ENCODE data around the gene SPIB. TPM values are rescaled to one million over a fixed set of nuclear protein-coding genes. Genes with fewer than 3 reads are reported as not detected.
"Not testable (repeated sequence)": the region's sequence is repeated elsewhere in the genome, so short reads cannot be mapped to it uniquely, and the experiment has no call there.

Gene SPIB
- total RNA-seq, 1 donor from 2014 or later = not detected

DNA sequence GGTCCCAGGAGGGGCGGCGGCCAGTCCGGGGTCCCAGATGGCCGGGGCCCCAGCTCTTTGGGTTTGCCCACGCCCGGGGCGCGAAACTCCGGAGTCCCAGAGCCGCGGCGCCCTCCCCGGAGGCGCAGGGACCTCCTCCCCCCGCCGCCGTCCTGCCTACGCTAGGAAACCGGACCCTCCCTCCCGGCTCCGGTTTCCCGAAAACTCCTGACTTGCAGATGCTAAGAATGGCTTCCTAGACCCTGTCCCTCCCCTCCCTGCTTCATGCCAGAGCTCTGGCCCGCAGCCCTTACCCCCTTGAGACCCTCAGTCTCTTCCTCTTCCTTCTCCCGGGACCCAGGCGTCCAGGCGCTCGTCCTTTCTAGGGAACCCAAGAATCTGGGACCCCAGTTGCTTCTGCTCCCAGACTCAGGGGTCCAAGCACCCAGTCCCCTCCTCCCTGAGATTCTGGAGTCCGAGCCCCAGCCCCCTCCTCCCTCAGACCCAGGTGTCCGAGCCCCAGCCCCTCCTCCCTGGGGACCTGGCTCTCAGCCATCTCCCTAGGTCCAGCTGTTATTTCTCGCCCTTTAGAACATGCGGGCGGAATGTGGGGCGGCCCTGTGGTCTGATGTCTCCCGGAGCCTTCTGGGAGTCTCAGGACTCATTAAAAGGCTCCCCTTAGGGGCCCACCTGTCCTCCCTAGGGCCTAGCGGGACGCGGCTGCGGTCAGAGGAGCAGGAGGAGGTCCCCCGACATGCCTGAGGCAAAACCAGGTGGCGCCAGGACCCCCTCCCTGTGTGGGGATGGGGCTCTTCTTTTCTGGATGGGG lies 13.7 kb downstream of the SPIB start, which contains the start of gene MYBPC2:
Gene MYBPC2 (plus strand): TSS at position 672 of the 808 bp plus-strand sequence. CDS start 62 bp downstream, at position 734.
- intact Hi-C loops (cut with DNase I) = no loop called here
- DNase-seq = no peak
- ATAC-seq (ENCODE audit: poor library complexity) = no peak

DNA sequence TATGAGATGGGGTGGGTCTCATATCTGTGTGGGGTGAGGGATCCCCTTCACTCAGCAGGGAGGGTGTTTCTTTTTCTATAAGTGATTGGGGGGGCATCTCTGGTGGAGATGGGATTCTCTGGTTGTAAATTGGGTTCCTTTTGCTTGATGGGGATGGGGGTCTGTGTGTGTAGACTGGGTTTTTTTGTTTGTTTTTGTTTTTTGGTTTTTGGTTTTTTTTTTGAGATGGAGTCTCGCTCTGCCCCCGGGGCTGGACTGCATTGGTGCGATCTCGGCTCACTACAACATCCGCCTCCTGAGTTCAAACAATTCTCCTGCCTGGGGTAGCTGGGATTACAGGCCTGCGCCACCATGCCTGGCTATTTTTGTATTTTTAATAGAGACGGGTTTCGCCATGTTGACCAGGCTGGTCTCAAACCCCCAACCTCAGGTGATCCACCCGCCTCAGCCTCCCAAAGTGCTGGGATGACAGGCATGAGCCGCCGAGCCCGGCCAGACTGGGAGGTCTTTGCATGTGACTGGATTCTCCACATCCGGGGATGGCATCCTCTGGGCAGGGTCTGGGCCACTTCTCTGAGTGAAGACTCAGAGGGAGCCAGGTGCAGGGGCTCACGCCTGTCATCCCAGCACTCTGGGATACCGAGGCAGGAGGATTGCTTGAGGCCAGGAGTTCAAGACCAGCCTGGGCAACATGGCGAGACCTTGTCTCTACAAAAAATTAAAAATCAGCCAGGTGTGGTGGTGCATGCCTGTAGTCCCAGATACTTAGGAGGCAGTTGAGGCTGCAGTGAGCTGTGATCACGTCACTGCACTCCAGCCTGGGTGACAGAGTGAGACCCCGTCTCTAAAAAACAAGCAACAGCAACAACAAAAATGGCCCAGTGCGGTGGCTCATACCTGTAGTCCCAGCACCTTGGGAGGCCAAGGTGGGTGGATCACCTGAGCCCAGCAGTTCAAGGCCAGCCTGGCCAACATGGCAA lies 14.8 kb downstream of the SPIB start:
- intact Hi-C loops (cut with DNase I) = no loop called here

DNA sequence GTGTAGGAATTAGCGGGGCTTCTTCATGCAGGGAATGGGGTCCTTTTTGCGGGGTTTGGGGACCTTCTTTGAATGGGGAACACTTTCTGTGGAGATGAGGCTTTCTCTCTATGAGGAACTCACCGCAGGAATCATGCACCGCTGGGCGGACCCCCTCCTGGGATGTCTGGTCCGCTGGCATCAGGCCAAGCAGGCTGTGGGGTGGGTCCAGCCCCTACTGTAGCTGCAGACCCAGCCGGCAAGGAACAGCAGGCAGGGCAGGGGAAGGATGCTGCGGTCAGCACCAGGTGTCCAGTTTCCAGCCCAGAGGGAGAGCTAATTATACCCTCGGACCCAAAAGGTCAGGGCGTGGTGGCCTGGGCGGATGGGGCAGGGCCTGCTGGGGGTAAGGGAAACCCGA lies 15.8 kb downstream of the SPIB start:
- no peak for DNase-seq
- ATAC-seq (ENCODE audit: poor library complexity) = no peak
- intact Hi-C loops (cut with DNase I) = no loop called here

More for the DNA sequence above, 14.8 kb downstream of the SPIB start:
- ATAC-seq (ENCODE audit: poor library complexity) = no peak
- DNase-seq = no peak

DNA sequence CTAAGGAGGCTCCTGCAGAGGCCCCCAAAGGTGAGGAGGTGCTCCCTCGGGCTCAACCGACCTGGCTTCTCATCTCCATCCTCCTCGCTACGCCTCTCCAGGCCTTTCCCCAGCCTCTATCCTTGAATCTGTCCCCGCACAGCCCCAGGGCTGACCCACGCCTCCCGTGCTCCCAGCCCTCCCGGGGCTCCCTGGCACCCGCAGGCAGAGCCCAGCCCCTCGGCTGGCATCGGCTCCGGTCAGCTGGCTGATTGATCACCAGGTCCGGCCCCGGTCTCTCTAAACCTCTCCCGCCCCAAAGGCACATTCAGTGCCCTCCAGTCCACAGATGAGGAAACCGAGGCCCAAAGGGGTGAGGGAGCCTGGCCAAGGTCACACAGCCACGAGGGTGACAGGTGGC lies 16.5 kb downstream of the SPIB start:
- ATAC-seq (ENCODE audit: poor library complexity) = no peak
- no peak for DNase-seq
- intact Hi-C loops (cut with DNase I) = no loop called here

DNA sequence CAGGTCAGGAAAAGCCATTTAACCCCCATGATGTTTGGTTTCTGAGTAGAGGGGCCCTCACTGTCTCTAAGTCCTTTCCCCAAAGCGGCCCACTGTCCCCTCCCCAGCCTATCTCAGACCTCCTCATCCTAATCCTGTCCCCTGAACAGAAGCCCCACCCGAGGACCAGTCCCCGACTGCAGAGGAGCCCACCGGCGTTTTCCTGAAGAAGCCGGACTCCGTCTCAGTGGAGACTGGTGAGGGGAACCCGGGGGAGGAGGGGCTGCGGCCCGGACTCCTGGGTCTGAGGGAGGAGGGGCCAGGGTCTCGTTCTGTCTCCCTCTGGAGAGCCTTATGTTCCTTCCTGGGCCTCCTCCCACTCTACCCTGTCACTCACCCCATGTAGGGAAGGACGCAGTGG lies 16.9 kb downstream of the SPIB start:
- intact Hi-C loops (cut with DNase I) = no loop called here
- ATAC-seq (ENCODE audit: poor library complexity) = no peak
- no peak for DNase-seq

DNA sequence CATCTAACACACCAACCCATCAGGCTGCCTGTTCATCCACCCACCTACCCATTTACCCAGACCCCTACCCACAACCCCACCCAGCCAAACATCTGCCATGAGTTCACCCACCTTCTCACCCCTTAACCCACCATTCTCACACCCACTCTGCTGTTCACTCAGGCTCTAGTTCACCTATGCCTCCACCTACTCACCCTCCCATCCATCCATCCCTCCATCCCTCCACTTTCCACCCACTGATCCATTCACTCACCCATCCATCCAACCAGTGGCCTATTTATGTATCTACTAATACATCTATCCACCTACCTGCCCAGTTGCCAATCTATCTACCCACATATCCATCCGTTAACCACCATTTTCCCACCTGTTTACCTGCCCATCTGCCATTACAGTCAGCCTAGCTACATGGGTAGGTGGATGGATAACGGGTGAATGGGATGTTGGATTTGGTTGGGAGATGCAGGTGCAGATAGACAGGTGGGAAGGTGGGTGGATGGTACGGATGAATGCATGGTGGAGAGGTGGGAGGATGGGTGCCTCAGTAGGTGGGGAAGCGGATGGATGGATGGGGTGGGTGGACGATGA lies 19.2 kb downstream of the SPIB start:
- intact Hi-C loops (cut with DNase I) = no loop called here
- no peak for ATAC-seq (ENCODE audit: poor library complexity)
- DNase-seq = no peak

DNA sequence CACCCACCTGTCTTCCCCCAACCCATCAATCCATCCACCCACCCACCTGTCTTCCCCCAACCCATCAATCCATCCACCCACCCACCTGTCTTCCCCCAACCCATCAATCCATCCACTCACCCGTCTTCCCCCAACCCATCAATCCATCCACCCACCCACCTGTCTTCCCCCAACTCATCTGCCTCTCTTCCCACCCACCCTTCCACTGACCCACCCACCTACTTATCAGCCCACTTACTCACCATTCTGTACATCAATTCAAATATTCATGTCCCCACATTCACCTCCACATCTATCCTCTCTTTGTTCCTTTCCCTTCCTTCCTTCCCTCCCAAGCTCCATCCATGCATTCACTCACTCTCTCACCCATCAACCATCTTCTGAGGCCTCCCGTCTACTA lies 20.4 kb downstream of the SPIB start:
- DNase-seq; intact Hi-C loops (cut with DNase I); ATAC-seq (ENCODE audit: poor library complexity): not testable (repeated sequence)

DNA sequence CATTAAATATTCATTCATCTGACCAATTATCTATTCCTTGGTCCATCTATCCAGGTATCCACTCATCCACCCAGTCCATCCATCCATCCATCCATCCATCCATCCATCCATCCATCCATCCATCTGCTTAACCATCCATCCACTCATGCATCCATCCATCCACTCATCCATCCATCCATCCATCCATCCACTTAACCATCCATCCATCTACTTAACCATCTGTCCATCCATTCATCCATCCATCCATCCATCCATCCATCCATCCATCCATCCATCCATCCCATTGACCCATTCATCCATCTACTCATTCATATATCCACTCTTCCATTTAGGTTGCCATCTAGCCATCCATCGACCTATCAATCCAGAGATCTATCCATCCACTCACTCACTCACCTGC lies 25.3 kb downstream of the SPIB start:
- ATAC-seq (ENCODE audit: poor library complexity) = no peak
- intact Hi-C loops (cut with DNase I) = no loop called here
- DNase-seq = no peak

DNA sequence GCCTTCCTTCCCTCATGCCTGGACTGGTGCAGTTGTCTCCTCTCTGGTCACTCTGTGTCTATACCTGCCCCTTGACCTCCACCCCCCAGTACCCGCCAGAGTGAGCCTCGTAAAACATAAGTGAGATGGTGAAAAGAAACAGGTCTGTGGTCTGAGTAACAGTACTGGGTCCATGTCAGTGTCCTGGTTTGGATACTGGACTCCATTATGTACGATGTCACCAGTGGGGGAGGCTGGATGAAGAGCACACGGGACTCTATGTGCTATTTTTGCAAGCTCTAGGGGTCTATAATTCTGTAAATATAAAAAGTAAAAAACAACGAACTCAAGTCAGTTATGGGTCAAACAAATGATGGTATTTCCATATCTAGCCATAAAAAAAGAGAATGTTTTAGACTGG lies 28.3 kb downstream of the SPIB start:
- ATAC-seq (ENCODE audit: poor library complexity) = no peak
- no peak for DNase-seq
- intact Hi-C loops (cut with DNase I) = no loop called here

DNA sequence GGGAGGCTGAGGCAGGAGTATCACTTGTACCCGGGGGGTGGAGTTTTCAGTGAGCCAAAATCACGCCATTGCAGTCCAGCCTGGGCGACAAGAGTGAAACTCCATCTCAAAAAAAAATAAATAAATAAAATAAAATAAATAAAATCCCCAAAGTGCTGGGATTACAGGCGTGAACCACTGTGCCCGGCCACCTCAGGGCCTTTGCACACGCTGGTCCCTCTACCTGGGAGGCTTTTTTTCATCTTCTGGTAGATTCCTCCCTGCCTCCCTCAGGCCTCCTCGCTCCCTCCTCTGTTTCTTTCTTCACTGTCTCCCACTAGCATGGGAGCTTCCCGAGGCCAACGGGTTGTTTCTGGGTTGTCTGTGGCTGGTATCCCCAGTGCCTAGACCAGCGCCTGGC lies 29.0 kb downstream of the SPIB start:
- ATAC-seq (ENCODE audit: poor library complexity) (no peak), DNase-seq (no peak)
- intact Hi-C loops (cut with DNase I) = no loop called here

DNA sequence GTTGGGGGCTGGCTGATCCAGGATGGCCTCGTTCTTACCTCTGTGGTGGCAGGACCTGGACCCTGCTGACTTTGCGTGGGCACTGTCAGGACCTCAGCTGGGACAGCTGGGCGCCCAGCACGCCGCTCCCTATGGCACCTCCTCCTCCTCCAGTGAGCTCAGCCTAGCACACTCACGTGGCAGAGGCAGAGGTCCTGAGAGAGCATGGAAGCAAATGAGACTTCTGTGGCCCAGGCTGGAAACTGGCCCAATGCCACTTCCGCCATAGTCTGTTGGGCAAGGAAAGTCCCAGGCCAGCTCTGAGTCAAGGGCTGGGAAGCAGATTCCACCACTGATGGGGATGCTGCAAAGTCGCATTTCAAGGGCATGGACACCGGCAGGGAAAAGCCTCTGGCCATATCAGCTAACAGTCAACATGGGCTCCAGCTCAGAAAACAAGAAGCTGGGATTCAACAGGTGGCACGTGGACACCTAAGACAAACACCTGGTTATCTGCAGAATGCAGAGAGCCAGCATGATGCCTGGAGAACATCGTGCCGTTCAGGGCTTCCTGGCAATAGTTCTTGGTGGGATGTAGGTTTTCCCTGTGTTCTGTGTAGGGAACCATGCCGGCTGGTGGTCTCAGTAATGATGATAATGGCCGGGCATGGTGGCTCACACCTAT lies 30.6 kb downstream of the SPIB start:
- ATAC-seq (ENCODE audit: poor library complexity) (no peak), DNase-seq (no peak)
- intact Hi-C loops (cut with DNase I) = no loop called here

DNA sequence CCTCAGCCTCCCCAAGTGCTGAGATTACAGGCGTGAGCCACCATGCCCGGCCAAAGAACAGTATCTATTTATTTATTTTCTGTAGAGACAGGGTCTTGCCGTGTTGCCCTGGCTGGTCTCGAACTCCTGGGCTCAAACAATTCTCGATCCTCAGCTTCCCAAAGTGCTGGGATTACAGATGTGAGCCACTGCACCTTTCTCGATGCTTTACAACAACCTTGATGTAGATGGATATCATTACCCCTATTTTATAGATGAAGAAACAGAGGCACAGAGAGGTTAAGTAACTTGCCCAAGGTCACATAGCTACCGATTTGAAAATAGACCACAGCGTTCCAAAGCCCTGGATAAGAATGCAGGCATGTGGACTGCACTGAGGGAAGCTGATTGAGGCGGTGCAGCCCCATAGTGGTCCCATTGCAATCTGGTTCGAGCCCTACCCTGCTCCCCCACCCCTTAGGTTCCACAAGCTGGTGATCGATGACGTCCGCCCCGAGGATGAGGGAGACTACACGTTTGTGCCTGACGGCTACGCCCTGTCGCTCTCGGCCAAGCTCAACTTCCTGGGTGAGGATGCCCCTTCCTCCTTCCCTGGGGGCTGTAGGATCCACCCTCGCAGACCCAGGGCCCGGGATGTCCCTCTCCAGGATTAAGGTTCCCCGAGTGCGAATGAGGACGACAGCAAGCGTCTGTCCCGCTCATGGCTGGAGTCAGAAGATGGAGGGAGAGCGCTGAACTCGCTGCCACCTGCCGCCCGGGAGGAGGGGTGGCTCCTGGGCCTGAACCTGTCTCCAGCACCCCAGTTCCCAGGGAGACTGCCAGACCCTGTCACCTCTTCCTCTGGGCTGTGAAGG lies 31.9 kb downstream of the SPIB start:
- ATAC-seq (ENCODE audit: poor library complexity) (no peak), DNase-seq (no peak)
- intact Hi-C loops (cut with DNase I) = no loop called here

DNA sequence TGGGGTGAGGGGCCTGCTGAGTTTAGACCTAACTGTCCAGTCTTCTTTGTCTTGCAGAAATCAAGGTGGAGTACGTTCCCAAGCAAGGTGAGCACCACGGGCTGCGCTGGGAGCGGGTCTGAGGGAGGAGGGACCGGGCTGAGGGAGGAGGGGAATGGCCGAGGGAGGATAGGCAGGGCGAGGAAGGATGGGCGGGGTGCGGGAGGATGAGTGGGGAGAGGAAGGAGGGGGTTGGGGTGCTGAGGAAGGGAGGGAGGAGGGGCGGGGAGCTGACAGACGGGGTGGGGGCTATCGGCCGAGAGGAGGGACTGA lies 32.4 kb downstream of the SPIB start:
- ATAC-seq (ENCODE audit: poor library complexity) (no peak), DNase-seq (no peak)
- intact Hi-C loops (cut with DNase I) = no loop called here

DNA sequence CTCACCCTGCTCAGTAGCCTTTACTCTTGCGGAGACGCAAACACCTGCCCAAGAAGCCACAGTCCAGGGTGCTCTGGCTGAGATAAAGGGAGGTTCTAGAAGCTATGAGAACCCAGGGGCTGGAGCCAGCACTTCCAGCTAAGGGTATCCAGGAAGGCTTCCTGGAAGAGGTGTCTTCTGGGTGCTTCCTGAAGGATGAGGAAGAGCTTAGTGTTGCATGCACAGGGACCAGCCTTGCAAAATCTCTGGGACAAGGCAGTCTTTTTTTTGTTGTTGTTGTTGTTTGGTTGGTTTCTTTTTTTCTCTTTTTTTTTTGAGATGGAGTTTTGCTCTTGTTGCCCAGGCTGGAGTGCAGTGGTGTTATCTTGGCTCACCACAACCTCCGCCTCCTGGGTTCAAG lies 34.5 kb downstream of the SPIB start:
- intact Hi-C loops (cut with DNase I) = no loop called here
- ATAC-seq (ENCODE audit: poor library complexity) (no peak), DNase-seq (no peak)

DNA sequence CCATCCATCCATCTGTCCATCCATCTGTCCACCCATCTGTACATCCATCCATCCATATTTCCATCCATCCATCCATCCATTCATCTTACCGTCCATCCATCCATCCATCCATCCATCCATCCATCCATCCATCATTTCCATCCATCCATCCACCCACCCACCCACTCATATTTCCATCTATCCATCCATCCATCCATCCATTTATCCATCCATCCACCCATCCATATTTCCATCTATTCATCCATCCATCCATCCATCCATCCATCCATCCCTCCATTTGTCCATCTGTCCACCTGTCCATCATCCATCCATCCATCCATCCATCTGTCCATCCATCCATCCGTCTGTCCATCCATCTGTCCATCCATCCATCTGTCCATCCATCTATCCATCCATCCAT lies 37.3 kb downstream of the SPIB start:
- DNase-seq = no peak
- ATAC-seq (ENCODE audit: poor library complexity) = no peak
- intact Hi-C loops (cut with DNase I) = no loop called here

DNA sequence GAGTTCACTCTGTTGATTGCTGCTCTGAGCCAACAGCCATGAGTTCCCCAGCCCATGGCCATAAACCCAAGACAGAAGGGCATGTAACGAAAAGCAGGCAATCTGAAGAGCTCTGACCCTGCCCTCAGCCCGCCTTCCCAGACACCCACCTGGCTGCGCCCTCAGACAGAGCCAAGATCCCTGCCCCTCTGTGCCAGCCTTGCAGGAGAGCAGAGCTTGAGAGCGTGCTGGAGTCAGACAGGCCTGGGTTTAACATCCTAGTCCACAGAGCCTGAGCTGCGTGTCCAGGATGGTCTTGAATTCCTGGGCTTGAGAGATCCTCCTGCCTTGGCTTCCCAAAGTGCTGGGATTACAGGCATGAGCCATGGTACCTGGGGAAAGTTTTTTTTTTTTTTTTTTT lies 38.6 kb downstream of the SPIB start:
- no peak for DNase-seq
- ATAC-seq (ENCODE audit: poor library complexity) = no peak
- intact Hi-C loops (cut with DNase I) = no loop called here

DNA sequence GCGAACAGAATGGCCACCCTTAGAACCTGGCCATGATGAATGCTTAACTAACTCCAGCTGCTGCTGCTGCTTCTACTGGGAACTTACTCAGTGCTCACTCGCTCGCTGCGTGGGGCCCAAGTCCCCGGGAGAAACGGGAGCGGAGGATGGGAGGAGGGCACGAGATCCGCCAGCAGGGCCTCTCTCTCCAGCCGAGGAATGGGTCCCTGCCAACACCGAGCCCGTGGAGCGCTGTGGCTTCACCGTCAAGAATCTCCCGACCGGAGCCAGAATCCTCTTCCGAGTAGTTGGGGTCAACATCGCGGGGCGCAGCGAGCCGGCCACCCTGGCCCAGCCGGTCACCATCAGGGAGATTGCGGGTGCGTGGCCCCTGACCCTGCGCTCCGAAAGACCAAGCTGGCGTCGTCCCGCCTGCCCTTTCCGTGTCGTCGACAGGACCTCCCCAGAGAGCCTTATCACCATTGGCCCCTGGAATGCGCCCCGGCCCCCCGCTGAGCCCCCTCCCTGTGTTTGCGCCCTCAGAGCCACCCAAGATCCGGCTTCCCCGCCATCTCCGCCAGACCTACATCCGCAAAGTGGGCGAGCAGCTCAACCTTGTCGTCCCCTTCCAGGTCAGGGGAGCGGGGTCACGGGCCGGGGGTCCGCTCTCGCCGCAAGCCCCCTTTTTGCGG lies 39.8 kb downstream of the SPIB start:
- intact Hi-C loops (cut with DNase I) = no loop called here
- ATAC-seq (ENCODE audit: poor library complexity) = no peak
- no peak for DNase-seq

DNA sequence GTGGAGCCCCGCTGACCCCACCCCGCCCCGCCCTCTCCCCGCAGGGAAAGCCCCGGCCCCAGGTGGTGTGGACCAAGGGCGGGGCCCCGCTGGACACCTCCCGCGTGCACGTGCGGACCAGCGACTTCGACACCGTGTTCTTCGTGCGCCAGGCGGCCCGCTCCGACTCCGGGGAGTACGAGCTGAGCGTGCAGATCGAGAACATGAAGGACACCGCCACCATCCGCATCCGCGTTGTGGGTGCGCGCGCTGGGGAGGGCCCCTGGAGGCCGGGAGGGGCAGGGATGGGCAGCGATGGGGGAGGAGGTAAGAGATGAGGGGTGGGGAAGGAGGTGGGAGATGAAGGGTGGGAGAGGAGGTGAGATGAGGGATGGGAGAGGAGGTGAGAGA lies 40.3 kb downstream of the SPIB start:
- intact Hi-C loops (cut with DNase I) = no loop called here
- DNase-seq = no peak
- no peak for ATAC-seq (ENCODE audit: poor library complexity)

Measured in Right ventricle myocardium superior (tissue), 1 donor.